Endothelial cell (in vitro differentiated cells): ENCODE results near the gene MOGAT3. TPM values are rescaled to one million over a fixed set of nuclear protein-coding genes. Genes with fewer than 3 reads are reported as not detected.

ENCODE experiments used
- DNase-seq: peaks from one replicate; pipeline ENCODE4 v3.0.0; 2021; ENCODE audit warnings: low spot score
- H3K27ac Mint-ChIP-seq: one replicate; pipeline ENCODE4 v1.8.0; 2021; ENCODE audit warnings: mixed read lengths, inconsistent platforms; ENCODE audit not compliant: unreplicated experiment
- H3K27me3 Mint-ChIP-seq: one replicate; pipeline ENCODE4 v1.8.0; 2021; ENCODE audit warnings: mild to moderate bottlenecking, moderate library complexity, mixed read lengths, inconsistent platforms; ENCODE audit not compliant: unreplicated experiment
- H3K36me3 Mint-ChIP-seq: one replicate; pipeline ENCODE4 v1.8.0; 2021; ENCODE audit warnings: mild to moderate bottlenecking, low read depth, mixed read lengths, inconsistent platforms; ENCODE audit not compliant: unreplicated experiment
- H3K4me1 Mint-ChIP-seq: one replicate; pipeline ENCODE4 v1.8.0; 2021; ENCODE audit warnings: mild to moderate bottlenecking, mixed read lengths, inconsistent platforms; ENCODE audit not compliant: unreplicated experiment
- H3K4me3 Mint-ChIP-seq: one replicate; pipeline ENCODE4 v1.8.0; 2021; ENCODE audit warnings: mild to moderate bottlenecking, mixed read lengths, inconsistent platforms; ENCODE audit not compliant: unreplicated experiment
- H3K9me3 Mint-ChIP-seq: one replicate; pipeline ENCODE4 v1.8.0; 2021; ENCODE audit warnings: mixed read lengths, inconsistent platforms; ENCODE audit not compliant: unreplicated experiment
- CTCF ChIP-seq: fragments of 200-600 bp; sonication (generic); IDR thresholded peaks from one replicate; pipeline ENCODE4 v1.5.0; 2021; ENCODE audit warnings: antibody characterized with exemption; ENCODE audit not compliant: unreplicated experiment
- long read RNA-seq: library from polyadenylated mRNA; unstranded; transcript quantifications from one replicate; pipeline ENCODE4 v2.0.0, GENCODE V29; 2020; ENCODE audit not compliant: unreplicated experiment
- total RNA-seq: library from RNA; stranded (reverse); fragmentation: NEBNext Ultra II Directional; extraction: Animal tissue kit (Norgen Biotek cat#: 25700); gene quantifications from one replicate; pipeline ENCODE4 v1.2.1, GENCODE V29; 2021; ENCODE audit not compliant: unreplicated experiment

The MOGAT3 gene
- total RNA-seq, result not detected
- long read RNA-seq, result 0 reads

- Mint-ChIP-seq H3K36me3 (no peaks in the 10 kb centered on the region), H3K27ac (no peak within 1 kb of the TSS)
- no peak for TF ChIP-seq CTCF
Observed at GRCh38 chr7:101200862-101201599, at the start of gene MOGAT3. Gene MOGAT3 (minus strand): TSS chr7:101201036. CDS start chr7:101200854, 182 bp downstream.

GRCh38 chr7:101250324-101250723 is 49.5 kb upstream of the MOGAT3 start:
- Mint-ChIP-seq H3K4me3 (no peak overlapping the region), H3K27ac (peak overlapping the region; percentile 18), H3K9me3 (no peaks in the 10 kb centered on the region), H3K36me3 (peaks cover 13% of the 10 kb centered on the region), H3K27me3 (no peaks in the 10 kb centered on the region), H3K4me1 (peaks cover 9% of the 10 kb centered on the region)
- DNase-seq, result no peak
- TF ChIP-seq CTCF, result no peak

More at GRCh38 chr7:101200862-101201599, at the start of gene MOGAT3:
- Mint-ChIP-seq H3K27me3 (peaks cover 12% of the 10 kb centered on the region), H3K4me3 (no peak within 1 kb of the TSS), H3K4me1 (no peaks in the 10 kb centered on the region), H3K9me3 (no peaks in the 10 kb centered on the region)
- DNase-seq, result no peak

GRCh38 chr7:101248276-101248675 is 47.4 kb upstream of the MOGAT3 start:
- Mint-ChIP-seq H3K4me3 (no peak overlapping the region), H3K9me3 (no peaks in the 10 kb centered on the region), H3K27ac (no peak overlapping the region), H3K27me3 (no peaks in the 10 kb centered on the region), H3K36me3 (peaks cover 13% of the 10 kb centered on the region), H3K4me1 (peaks cover 15% of the 10 kb centered on the region)
- no peak for TF ChIP-seq CTCF
- DNase-seq, result no peak

GRCh38 chr7:101245147-101245668 is 44.4 kb upstream of the MOGAT3 start:
- no peak for TF ChIP-seq CTCF
- H3K4me3 Mint-ChIP-seq, result peak overlapping the region; percentile 98
- no peak for DNase-seq
- peaks cover 16% of the 10 kb centered on the region for H3K36me3 Mint-ChIP-seq
- H3K9me3 Mint-ChIP-seq, result no peaks in the 10 kb centered on the region
- peak overlapping the region; percentile 97 for H3K27ac Mint-ChIP-seq
- H3K27me3 Mint-ChIP-seq, result peaks cover 2% of the 10 kb centered on the region
- H3K4me1 Mint-ChIP-seq, result peaks cover 8% of the 10 kb centered on the region
